HCT116 (cell line): ENCODE results near the gene PPDPF. TPM values are rescaled to one million over a fixed set of nuclear protein-coding genes. Genes with fewer than 3 reads are reported as not detected.

Experiments
- ATAC-seq: fragments of 200-7000 bp; cut with Tn5 transposase; 2 replicates; pipeline ENCODE4 v1.9.1; 2020; ENCODE audit warnings: mild to moderate bottlenecking, moderate library complexity
- BruUV-seq: library from RNA; stranded (reverse); fragments of 400-500 nt; replicated peaks from 2 replicates; lab custom pipeline; 2021; lab: Mats Ljungman, UMichigan
- CTCF ChIA-PET: fragments of 300-600 bp; sonication (Branson Sonifier 250); formaldehyde crosslinking; loops from one replicate; lab custom pipeline; 2021; ENCODE audit warnings: antibody characterized with exemption; lab: Charles Lee
- POLR2A ChIA-PET: fragments of 300-600, 350-600 bp; sonication (Branson Sonifier 250); formaldehyde crosslinking; loops from one replicate; lab custom pipeline; 2021; ENCODE audit warnings: antibody characterized with exemption; lab: Charles Lee
- RAD21 ChIA-PET, 2 experiments: fragments of 300-600 bp; sonication (Branson Sonifier 250); formaldehyde crosslinking; loops; one replicate each; lab custom pipeline; 2023; ENCODE audit warnings: low total read pairs in 2 of 2; ENCODE audit not compliant: uncharacterized antibody in 2 of 2, unreplicated experiment in 2 of 2, low non-redundant PET in 1 of 2; lab: Charles Lee
- DNase-seq: peaks from one replicate; pipeline ENCODE4 v3.0.0-alpha.2; 2010; ENCODE audit warnings: low read depth, low spot score
- H2AFZ ChIP-seq: fragments of 200-600 bp; shearing (Covaris generic), sonication (generic); 2 replicates; pipeline ENCODE4 v1.6.1; 2017; ENCODE audit warnings: low read depth, mixed run types, mixed read lengths, antibody characterized with exemption, low read length; ENCODE audit not compliant: poor library complexity, severe bottlenecking
- H3K27ac ChIP-seq: 2 replicates; pipeline ENCODE4 v1.5.1; 2012; ENCODE audit warnings: low read depth, low read length
- H3K27me3 ChIP-seq: fragments of 200-600 bp; sonication (generic); 2 replicates; pipeline ENCODE4 v1.6.1; 2016; ENCODE audit warnings: mixed run types, low read length, mixed read lengths; ENCODE audit not compliant: insufficient read depth
- H3K36me3 ChIP-seq, 2 experiments: fragments of 200-500 bp in 1 of 2; fragments of 200-600 bp in 1 of 2; sonication (Bioruptor generic) in 1 of 2; sonication (generic) in 1 of 2; 2 replicates each; pipeline versions ENCODE4 v1.5.1 to v1.6.1; 2014 to 2016; ENCODE audit warnings: low read length in 2 of 2, inconsistent platforms in 1 of 2, mixed read lengths in 1 of 2, mixed run types in 1 of 2; ENCODE audit not compliant: insufficient read depth in 2 of 2, control insufficient read depth in 1 of 2
- H3K4me1 ChIP-seq, 2 experiments: fragments of 200-600 bp in 1 of 2; sonication (generic) in 1 of 2; 2 replicates each; pipeline versions ENCODE4 v1.5.1 to v1.6.1; 2012 to 2017; ENCODE audit warnings: low read length in 2 of 2, inconsistent platforms in 1 of 2, mild to moderate bottlenecking in 1 of 2, mixed read lengths in 1 of 2, mixed run types in 1 of 2, moderate library complexity in 1 of 2; ENCODE audit not compliant: insufficient read depth in 2 of 2, control insufficient read depth in 1 of 2
- H3K4me2 ChIP-seq: fragments of 200-600 bp; sonication (generic); 2 replicates; pipeline ENCODE4 v1.6.1; 2017; ENCODE audit warnings: mixed run types, low read length, mixed read lengths
- H3K4me3 ChIP-seq, 2 experiments: fragments of 200-600 bp in 1 of 2; sonication (generic) in 1 of 2; replicated peaks in 1 of 2; 2 replicates each; pipeline ENCODE4 v1.5.1; 2011 to 2016; ENCODE audit warnings: low read length in 2 of 2, control low read depth in 1 of 2, low read depth in 1 of 2, mild to moderate bottlenecking in 1 of 2, mixed read lengths in 1 of 2, mixed run types in 1 of 2
- H3K79me2 ChIP-seq: fragments of 200-600 bp; sonication (generic); 2 replicates; pipeline ENCODE4 v1.6.1; 2017; ENCODE audit warnings: mild to moderate bottlenecking, mixed run types, low read length, moderate library complexity, mixed read lengths; ENCODE audit not compliant: insufficient read depth
- H3K9ac ChIP-seq: fragments of 200-600 bp; sonication (generic); 2 replicates; pipeline ENCODE4 v1.6.1; 2016; ENCODE audit warnings: low read length, mixed read lengths
- H3K9me2 ChIP-seq: fragments of 200-600 bp; sonication (generic), shearing (Covaris generic); 2 replicates; pipeline ENCODE4 v1.6.1; 2017; ENCODE audit warnings: mixed run types, mild to moderate bottlenecking, moderate library complexity; ENCODE audit not compliant: insufficient read depth
- H3K9me3 ChIP-seq, 2 experiments: fragments of 200-500 bp in 1 of 2; fragments of 200-600 bp in 1 of 2; sonication (Bioruptor generic) in 1 of 2; sonication (generic) in 1 of 2; 2 replicates each; pipeline ENCODE4 v1.6.1; 2014 to 2017; ENCODE audit warnings: low read length in 2 of 2, mixed read lengths in 2 of 2, inconsistent platforms in 1 of 2, low read depth in 1 of 2, mild to moderate bottlenecking in 1 of 2, mixed run types in 1 of 2, moderate library complexity in 1 of 2; ENCODE audit not compliant: control insufficient read depth in 1 of 2, insufficient read depth in 1 of 2
- H4K20me1 ChIP-seq: fragments of 200-600 bp; sonication (generic), shearing (Covaris generic); 2 replicates; pipeline ENCODE4 v1.6.1; 2017; ENCODE audit warnings: mixed run types, mild to moderate bottlenecking, moderate library complexity; ENCODE audit not compliant: insufficient read depth
- EZH2phosphoT487 ChIP-seq: fragments of 200-600 bp; IDR thresholded peaks from 2 replicates; pipeline ENCODE4 v1.6.1; 2018; ENCODE audit warnings: antibody characterized with exemption, borderline replicate concordance
- FOSL1 ChIP-seq: IDR thresholded peaks from 2 replicates; pipeline ENCODE4 v1.6.1; 2012; ENCODE audit warnings: low read depth
- POLR2A ChIP-seq: IDR thresholded peaks from 2 replicates; pipeline ENCODE4 v1.7.0; 2011; ENCODE audit warnings: borderline replicate concordance; ENCODE audit not compliant: insufficient read depth, insufficient read length; ENCODE audit errors: extremely low read depth
- POLR2AphosphoS5 ChIP-seq: IDR thresholded peaks from 2 replicates; pipeline ENCODE4 v1.6.1; 2011; ENCODE audit warnings: mild to moderate bottlenecking, low read depth, low read length, moderate library complexity
- SP1 ChIP-seq: IDR thresholded peaks from 2 replicates; pipeline ENCODE4 v1.6.1; 2012; ENCODE audit warnings: low read depth
- TCF7L2 ChIP-seq: IDR thresholded peaks from 2 replicates; pipeline ENCODE4 v1.7.0; 2011; ENCODE audit warnings: borderline replicate concordance, inconsistent platforms; ENCODE audit not compliant: insufficient read depth, insufficient read length; ENCODE audit errors: extremely low read depth
- ZFX ChIP-seq: fragments of 450-650 bp; IDR thresholded peaks from 2 replicates; pipeline ENCODE4 v1.6.1; 2017
- intact Hi-C: fragments of 100-400 bp; cut with micrococcal nuclease; formaldehyde crosslinking; loops from 2 replicates; pipeline ENCODE4 v1.10.0; 2022
- total RNA-seq: library from RNA; stranded (reverse); gene quantifications from one replicate; pipeline ENCODE4 v1.2.1, GENCODE V29; 2021; ENCODE audit not compliant: unreplicated experiment
- TF ChIP-seq, protein P1 (sequence below): IDR thresholded peaks from 2 replicates; pipeline ENCODE4 v1.6.1; 2011; ENCODE audit warnings: mild to moderate bottlenecking, low read length, moderate library complexity; ENCODE audit not compliant: insufficient replicate concordance; ENCODE audit errors: extremely low read depth
- TF ChIP-seq, protein P2 (sequence below): IDR thresholded peaks from 2 replicates; pipeline ENCODE4 v1.6.1; 2012
- TF ChIP-seq, protein P3 (sequence below): IDR thresholded peaks from 2 replicates; pipeline ENCODE4 v1.6.1; 2012; ENCODE audit warnings: low read depth
- TF ChIP-seq, protein P4 (sequence below): IDR thresholded peaks from 2 replicates; pipeline ENCODE4 v1.6.1; 2012

The PPDPF gene
- total RNA-seq, 1 experiment from 2014 or later, result 346 TPM

DNA sequence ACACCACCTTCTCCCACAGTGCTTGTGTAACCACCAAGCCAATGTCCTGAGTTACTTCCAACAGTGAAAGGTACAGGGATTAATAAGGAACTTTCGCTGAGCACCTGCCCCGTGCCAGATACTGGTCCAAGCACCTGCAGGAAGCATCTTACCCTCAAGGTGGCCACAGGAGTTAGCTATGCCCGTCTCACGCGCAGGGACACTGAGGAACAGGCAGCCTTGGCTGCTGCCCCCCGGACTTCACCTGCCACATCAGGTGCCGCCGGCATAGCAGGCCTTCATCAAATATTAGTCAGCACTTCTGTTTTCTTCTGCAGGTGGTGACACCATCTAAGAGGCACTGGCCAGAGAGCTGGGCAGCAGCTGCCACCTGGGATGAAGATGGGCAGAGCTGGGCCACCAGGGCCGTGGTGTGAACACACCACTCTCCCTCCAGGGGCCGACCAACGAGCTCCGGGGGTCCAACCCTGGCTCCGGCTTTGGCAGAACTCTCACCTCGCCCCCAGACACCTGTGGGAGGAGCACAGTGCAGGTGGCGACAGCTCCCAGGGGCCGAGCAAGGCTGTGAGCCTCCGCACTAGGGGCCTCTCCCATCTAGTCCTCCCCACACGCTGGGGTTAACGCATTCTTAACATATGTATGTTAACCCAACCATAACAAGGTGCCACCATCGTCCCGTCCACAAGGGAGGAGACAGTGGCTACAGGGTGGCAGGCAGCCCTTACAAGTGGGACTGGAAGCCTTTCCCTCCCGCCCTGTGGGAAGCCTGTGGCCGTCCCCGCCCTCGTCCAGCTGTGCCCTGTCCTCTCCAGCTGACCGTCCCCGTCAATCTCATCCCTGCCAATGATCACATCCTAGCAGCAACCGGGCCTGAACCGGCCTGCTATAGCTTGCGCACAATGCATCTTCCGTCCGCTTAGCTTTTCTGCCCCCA, 2.9 kb upstream of the PPDPF start:
- Histone ChIP-seq H3K36me3 (peaks cover under 1 to 15% of the 10 kb centered on the region in 2 experiments; a peak in 3 of 4 replicates), H2AFZ (no peak overlapping the region), H3K9me2 (no peaks in the 10 kb centered on the region), H3K9me3 (no peaks in the 10 kb centered on the region; a peak in 1 of 4 replicates), H4K20me1 (no peaks in the 10 kb centered on the region), H3K27ac (no peak overlapping the region), H3K4me1 (peaks cover 5 to 24% of the 10 kb centered on the region in 2 experiments; a peak in 3 of 4 replicates), H3K4me2 (no peak overlapping the region), H3K9ac (no peak overlapping the region), H3K4me3 (no peak overlapping the region), H3K27me3 (peaks cover 5% of the 10 kb centered on the region; the same call in 1 of the 2 replicates), H3K79me2 (peaks cover 17% of the 10 kb centered on the region)
- no peak for ATAC-seq
- POLR2A ChIA-PET, result no interaction called here
- no peak for DNase-seq
- intact Hi-C loops, result no loop called here
- TF ChIP-seq POLR2A, result no peak
- TF ChIP-seq, protein P1, sequence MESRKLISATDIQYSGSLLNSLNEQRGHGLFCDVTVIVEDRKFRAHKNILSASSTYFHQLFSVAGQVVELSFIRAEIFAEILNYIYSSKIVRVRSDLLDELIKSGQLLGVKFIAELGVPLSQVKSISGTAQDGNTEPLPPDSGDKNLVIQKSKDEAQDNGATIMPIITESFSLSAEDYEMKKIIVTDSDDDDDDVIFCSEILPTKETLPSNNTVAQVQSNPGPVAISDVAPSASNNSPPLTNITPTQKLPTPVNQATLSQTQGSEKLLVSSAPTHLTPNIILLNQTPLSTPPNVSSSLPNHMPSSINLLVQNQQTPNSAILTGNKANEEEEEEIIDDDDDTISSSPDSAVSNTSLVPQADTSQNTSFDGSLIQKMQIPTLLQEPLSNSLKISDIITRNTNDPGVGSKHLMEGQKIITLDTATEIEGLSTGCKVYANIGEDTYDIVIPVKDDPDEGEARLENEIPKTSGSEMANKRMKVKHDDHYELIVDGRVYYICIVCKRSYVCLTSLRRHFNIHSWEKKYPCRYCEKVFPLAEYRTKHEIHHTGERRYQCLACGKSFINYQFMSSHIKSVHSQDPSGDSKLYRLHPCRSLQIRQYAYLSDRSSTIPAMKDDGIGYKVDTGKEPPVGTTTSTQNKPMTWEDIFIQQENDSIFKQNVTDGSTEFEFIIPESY, result no peak
- CTCF ChIA-PET, result interaction anchor here (1.1 kb wide), 1 partner anchor 295 kb away, joined by 3 read pairs; no protein-coding TSS in a partner anchor
- RAD21 ChIA-PET, result no interaction called here
- no TSS peak for BruUV-seq

DNA sequence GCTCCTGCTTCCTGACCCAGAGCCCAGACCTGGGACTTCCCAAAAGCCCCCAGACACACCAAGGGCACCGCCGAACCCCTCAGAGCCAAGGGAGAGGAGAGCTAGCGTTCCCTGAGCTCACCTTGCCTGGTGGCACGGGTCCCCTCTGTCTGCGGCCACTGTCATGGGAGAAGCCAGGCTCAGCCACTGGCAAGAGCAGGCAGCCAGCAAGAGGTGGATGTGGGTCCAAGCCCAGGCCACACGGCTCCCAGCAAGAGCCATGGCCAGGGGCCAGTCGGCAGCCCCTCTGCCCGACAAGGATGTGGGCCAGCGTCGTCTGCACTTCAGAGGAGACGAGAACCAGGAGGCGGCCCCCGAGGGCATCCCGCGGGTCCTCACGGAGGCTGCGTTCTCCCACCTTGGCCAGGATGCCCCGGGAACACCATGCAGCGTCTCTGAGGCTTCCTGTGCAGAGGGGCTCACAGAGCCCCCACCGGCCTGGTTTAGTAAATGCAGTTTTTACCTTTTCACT, 2.2 kb upstream of the PPDPF start:
- no peak overlapping the region for H3K4me2 ChIP-seq
- H3K27me3 ChIP-seq, result no peaks in the 10 kb centered on the region
- no peak overlapping the region for H3K4me3 ChIP-seq
- intact Hi-C loops, result no loop called here
- BruUV-seq, result no TSS peak
- no peaks in the 10 kb centered on the region for H4K20me1 ChIP-seq
- RAD21 ChIA-PET, result no interaction called here
- H3K4me1 ChIP-seq, result peaks cover 5 to 28% of the 10 kb centered on the region in 2 experiments; a peak in 3 of 4 replicates
- no peaks in the 10 kb centered on the region for H3K9me2 ChIP-seq
- H2AFZ ChIP-seq, result no peak overlapping the region
- no peak overlapping the region for H3K9ac ChIP-seq
- no peak overlapping the region for H3K27ac ChIP-seq
- H3K79me2 ChIP-seq, result peaks cover 21% of the 10 kb centered on the region
- H3K9me3 ChIP-seq, result peaks cover 5% of the 10 kb centered on the region in 2 experiments; a peak in 2 of 4 replicates
- peaks cover 6 to 21% of the 10 kb centered on the region in 2 experiments for H3K36me3 ChIP-seq
- DNase-seq (no peak), ATAC-seq (no peak)
- CTCF ChIA-PET, result interaction anchor here (1.1 kb wide), 1 partner anchor 296 kb away, joined by 3 read pairs; no protein-coding TSS in a partner anchor
- POLR2A ChIA-PET, result no interaction called here
- TF ChIP-seq FOSL1 (no peak), EZH2phosphoT487 (no peak), TCF7L2 (no peak), ZFX (no peak), SP1 (no peak), POLR2A (no peak), POLR2AphosphoS5 (no peak)
- TF ChIP-seq, protein P2, sequence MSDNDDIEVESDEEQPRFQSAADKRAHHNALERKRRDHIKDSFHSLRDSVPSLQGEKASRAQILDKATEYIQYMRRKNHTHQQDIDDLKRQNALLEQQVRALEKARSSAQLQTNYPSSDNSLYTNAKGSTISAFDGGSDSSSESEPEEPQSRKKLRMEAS, result no peak
- TF ChIP-seq, protein P3, sequence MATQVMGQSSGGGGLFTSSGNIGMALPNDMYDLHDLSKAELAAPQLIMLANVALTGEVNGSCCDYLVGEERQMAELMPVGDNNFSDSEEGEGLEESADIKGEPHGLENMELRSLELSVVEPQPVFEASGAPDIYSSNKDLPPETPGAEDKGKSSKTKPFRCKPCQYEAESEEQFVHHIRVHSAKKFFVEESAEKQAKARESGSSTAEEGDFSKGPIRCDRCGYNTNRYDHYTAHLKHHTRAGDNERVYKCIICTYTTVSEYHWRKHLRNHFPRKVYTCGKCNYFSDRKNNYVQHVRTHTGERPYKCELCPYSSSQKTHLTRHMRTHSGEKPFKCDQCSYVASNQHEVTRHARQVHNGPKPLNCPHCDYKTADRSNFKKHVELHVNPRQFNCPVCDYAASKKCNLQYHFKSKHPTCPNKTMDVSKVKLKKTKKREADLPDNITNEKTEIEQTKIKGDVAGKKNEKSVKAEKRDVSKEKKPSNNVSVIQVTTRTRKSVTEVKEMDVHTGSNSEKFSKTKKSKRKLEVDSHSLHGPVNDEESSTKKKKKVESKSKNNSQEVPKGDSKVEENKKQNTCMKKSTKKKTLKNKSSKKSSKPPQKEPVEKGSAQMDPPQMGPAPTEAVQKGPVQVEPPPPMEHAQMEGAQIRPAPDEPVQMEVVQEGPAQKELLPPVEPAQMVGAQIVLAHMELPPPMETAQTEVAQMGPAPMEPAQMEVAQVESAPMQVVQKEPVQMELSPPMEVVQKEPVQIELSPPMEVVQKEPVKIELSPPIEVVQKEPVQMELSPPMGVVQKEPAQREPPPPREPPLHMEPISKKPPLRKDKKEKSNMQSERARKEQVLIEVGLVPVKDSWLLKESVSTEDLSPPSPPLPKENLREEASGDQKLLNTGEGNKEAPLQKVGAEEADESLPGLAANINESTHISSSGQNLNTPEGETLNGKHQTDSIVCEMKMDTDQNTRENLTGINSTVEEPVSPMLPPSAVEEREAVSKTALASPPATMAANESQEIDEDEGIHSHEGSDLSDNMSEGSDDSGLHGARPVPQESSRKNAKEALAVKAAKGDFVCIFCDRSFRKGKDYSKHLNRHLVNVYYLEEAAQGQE, result no peak
- TF ChIP-seq, protein P4, sequence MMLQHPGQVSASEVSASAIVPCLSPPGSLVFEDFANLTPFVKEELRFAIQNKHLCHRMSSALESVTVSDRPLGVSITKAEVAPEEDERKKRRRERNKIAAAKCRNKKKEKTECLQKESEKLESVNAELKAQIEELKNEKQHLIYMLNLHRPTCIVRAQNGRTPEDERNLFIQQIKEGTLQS, result no peak
